ENCODE results near the gene GSTT2.
"Not testable (repeated sequence)": the region's sequence is repeated elsewhere in the genome, so short reads cannot be mapped to it uniquely, and the experiment has no call there.

The GSTT2 gene

DNA sequence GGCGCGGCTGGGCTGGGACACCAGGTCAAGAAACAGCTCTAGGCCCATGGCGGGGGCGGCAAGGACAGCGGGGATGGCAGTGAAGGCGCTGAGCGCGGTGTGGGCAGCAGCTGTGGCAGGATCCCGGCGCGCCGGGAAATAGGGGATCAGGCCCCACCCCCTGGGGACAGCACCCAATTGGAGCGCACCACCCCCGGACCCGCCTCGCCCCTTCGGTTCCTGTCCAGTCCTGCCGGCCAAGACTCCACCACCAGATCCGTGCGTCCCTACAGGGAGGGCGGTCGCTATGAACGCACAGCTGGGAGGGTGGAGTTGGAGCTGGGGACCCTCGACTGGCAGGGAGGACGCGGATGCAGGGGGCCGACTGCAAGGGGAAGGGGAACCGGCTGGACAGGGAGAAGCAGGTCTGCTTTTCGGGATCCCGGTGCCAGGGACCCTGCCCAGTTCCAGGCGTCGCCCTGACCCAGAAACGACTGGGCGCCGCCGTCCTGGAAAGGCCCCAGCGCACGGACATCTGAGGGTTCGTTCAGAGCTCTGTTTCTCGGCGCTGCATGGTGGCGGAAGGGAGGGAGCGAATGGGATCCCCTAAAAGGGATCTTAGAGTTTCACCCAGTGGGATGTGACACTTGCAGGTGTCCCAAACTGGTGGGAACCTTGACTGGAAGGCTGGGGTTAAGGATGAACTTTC is 18.7 kb upstream of the GSTT2 start, which contains the start of gene GSTT2B:
Gene GSTT2B, minus strand, starts transcription at position 112 of the 688 bp plus-strand sequence. Its CDS starts 64 bp downstream, at position 48.
- not testable (repeated sequence) for DNase-seq (ENCODE audit: low spot score); H3K4me1 Mint-ChIP-seq (ENCODE audit: low read depth); H3K4me3 Mint-ChIP-seq

DNA sequence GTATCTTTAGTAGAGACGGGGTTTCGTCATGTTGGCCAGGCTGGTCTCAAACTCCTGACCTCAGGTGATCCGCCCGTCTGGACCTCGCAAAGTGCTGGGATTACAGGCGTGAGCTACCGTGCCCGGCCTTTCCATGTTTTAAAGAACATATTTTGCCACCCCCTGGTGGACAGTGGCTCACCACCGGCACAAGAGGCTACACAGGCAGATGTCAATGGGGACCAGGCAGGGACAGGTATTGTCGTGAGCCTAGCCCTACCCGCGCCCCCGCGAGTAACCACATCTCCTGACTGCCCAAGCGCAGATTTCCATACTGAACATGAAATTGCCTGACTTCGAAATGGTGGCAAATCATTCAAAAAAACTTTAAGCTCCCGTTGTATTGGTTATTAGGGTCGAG is 13.8 kb upstream of the GSTT2 start:
- peaks cover 14% of the 10 kb centered on the region for H3K36me3 Mint-ChIP-seq (ENCODE audit: low read depth)
- not testable (repeated sequence) for H3K9me3 Mint-ChIP-seq; H3K27ac Mint-ChIP-seq; H3K27me3 Mint-ChIP-seq (ENCODE audit: low read depth); DNase-seq (ENCODE audit: low spot score); H3K4me3 Mint-ChIP-seq
- peaks cover 14% of the 10 kb centered on the region for H3K4me1 Mint-ChIP-seq (ENCODE audit: low read depth)

More for the DNA sequence above, 18.7 kb upstream of the GSTT2 start, which contains the start of gene GSTT2B:
- not testable (repeated sequence) for H3K9me3 Mint-ChIP-seq; H3K36me3 Mint-ChIP-seq (ENCODE audit: low read depth); H3K27ac Mint-ChIP-seq; H3K27me3 Mint-ChIP-seq (ENCODE audit: low read depth)

DNA sequence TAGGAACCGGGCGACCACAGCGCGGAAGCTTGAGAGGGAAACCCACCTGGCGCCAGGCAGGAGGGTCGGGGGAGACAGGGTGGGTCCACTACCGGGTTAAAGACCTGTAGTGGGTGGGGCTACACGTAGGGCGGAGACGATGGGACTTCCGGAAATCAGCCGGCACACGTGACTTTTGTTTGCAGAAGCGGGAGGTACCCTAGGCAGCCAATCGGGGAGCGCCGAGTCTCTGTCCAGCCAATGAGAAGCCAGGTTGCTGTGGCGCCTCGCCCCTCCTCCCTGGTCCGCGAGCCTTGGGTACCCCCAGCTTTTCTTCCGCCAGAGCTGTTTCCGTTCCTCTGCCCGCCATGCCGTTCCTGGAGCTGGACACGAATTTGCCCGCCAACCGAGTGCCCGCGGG is 13.4 kb upstream of the GSTT2 start, which contains the start of gene DDTL:
Gene DDTL, plus strand, starts transcription at position 321 of the 400 bp plus-strand sequence. Its CDS starts 27 bp downstream, at position 348.
- H3K4me3 Mint-ChIP-seq; H3K9me3 Mint-ChIP-seq; H3K27ac Mint-ChIP-seq; H3K27me3 Mint-ChIP-seq (ENCODE audit: low read depth); DNase-seq (ENCODE audit: low spot score): not testable (repeated sequence)
- H3K4me1 Mint-ChIP-seq (ENCODE audit: low read depth): peaks cover 17% of the 10 kb centered on the region
- peaks cover 19% of the 10 kb centered on the region for H3K36me3 Mint-ChIP-seq (ENCODE audit: low read depth)

DNA sequence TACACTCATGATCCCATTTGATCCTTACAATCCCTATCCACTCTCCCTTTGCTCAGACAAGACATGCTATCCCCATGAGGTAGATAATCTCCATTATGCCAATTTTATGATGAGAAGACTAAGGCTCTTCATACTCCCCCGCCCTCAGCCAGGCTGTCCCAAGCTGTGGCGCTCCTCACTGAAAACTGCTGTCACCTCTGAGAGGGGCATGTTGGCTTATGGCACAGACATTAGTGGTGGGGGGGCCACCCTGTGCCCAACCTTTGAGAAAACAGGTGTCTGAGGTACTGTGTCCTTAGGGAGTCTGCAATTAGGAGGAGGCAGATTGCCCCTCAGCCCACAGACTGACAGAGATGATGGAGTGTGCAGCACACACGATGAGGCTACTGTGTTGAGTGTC is 10.9 kb upstream of the GSTT2 start:
- no peak for DNase-seq (ENCODE audit: low spot score)
- peaks cover 23% of the 10 kb centered on the region for H3K36me3 Mint-ChIP-seq (ENCODE audit: low read depth)
- H3K27ac Mint-ChIP-seq: no peak overlapping the region
- H3K4me3 Mint-ChIP-seq: peak overlapping the region; percentile 39
- no peaks in the 10 kb centered on the region for H3K27me3 Mint-ChIP-seq (ENCODE audit: low read depth)
- no peaks in the 10 kb centered on the region for H3K9me3 Mint-ChIP-seq
- H3K4me1 Mint-ChIP-seq (ENCODE audit: low read depth): peaks cover 21% of the 10 kb centered on the region

DNA sequence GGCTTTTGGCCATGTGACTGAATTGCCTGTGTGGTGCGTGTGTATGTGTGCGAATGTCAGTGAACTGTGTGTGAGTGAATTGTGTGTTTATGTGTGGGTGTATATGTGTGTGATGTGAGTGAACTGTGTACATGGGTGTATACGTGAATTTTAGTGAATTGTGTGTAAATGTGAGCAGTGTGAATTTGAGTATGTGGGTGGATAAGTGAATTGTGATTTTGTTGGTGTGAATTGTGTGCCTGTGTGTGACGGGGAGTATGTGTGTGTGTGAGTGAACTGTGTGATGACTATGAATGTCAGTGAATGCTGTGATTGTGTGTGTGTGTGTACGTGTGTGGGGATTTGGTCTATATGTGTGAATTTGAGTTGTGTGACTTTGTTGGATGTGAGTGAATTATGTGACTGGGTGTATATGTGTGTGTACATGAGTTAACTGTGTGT is 9.7 kb upstream of the GSTT2 start:
- H3K9me3 Mint-ChIP-seq: no peaks in the 10 kb centered on the region
- no peaks in the 10 kb centered on the region for H3K27me3 Mint-ChIP-seq (ENCODE audit: low read depth)
- H3K4me1 Mint-ChIP-seq (ENCODE audit: low read depth): peaks cover 21% of the 10 kb centered on the region
- peak overlapping the region; percentile 1 for H3K4me3 Mint-ChIP-seq
- DNase-seq (ENCODE audit: low spot score): no peak
- H3K27ac Mint-ChIP-seq: no peak overlapping the region
- H3K36me3 Mint-ChIP-seq (ENCODE audit: low read depth): peaks cover 23% of the 10 kb centered on the region

DNA sequence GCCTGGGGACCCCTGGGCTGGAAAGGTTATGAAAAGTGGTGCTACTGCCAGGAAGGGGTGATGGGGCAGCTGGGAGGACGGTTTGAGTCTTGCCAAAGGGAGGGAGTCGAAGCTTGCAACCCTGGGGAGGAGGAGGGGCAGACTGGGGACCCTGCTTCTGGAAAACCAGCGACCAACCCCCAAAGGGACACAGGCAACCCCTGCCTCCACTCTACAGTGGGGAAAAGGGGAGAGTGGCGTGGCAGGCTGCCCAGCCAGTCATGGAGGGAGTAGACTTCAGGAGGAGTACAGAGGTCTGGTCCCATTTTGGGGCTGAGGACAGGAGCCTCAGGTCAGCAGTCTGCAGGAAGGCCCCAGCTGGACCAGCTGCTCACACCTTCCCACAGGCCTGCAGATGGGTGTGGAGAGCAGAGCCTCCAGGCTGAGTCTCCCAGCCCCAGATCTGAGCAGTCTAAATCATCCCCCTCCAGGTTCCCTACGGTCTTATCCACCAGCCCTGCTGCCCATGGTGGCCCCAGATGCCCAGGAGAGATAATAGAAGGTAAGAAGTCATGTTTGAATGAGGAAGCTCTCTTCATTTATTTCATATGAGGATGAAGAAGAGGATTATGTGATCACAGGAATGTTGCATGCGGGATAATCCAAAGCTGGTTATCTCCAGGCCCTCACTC is 9.0 kb upstream of the GSTT2 start:
- Mint-ChIP-seq H3K36me3 (ENCODE audit: low read depth) (peaks cover 23% of the 10 kb centered on the region), H3K4me3 (peak overlapping the region; percentile 7), H3K27ac (peak overlapping the region; percentile 19), H3K9me3 (no peaks in the 10 kb centered on the region), H3K27me3 (ENCODE audit: low read depth) (no peaks in the 10 kb centered on the region), H3K4me1 (ENCODE audit: low read depth) (peaks cover 21% of the 10 kb centered on the region)
- no peak for DNase-seq (ENCODE audit: low spot score)

DNA sequence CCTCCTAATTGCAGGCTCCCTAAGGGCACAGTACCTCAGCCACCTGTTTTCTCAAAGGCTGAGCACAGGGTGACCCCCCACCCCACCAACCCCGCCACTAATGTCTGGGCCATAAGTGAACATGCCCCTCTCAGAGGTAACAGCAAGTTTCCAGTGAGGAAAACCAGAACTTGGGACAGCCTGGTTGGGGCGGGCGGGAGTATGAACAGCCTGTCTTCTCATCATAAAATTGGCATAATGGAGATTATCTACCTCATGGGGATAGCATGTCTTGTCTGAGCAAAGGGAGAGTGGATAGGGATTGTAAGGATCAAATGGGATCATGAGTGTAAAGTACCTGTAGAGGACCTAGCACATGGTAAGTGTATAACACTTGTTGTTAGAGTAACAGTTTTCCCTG is 8.0 kb upstream of the GSTT2 start:
- H3K27me3 Mint-ChIP-seq (ENCODE audit: low read depth): not testable (repeated sequence)
- H3K27ac Mint-ChIP-seq: peak overlapping the region; percentile 47

DNA sequence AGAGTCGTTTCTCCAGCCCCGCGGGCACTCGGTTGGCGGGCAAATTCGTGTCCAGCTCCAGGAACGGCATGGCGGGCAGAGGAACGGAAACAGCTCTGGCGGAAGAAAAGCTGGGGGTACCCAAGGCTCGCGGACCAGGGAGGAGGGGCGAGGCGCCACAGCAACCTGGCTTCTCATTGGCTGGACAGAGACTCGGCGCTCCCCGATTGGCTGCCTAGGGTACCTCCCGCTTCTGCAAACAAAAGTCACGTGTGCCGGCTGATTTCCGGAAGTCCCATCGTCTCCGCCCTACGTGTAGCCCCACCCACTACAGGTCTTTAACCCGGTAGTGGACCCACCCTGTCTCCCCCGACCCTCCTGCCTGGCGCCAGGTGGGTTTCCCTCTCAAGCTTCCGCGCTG is 5.6 kb upstream of the GSTT2 start, which contains the start of gene DDT:
Gene DDT, minus strand, starts transcription at position 97 of the 400 bp plus-strand sequence. Its CDS starts 27 bp downstream, at position 70.
- Mint-ChIP-seq H3K36me3 (ENCODE audit: low read depth) (peaks cover 21% of the 10 kb centered on the region), H3K4me1 (ENCODE audit: low read depth) (peaks cover 17% of the 10 kb centered on the region)
- not testable (repeated sequence) for H3K9me3 Mint-ChIP-seq; H3K27me3 Mint-ChIP-seq (ENCODE audit: low read depth); H3K4me3 Mint-ChIP-seq; DNase-seq (ENCODE audit: low spot score); H3K27ac Mint-ChIP-seq

More for the DNA sequence above, 8.0 kb upstream of the GSTT2 start:
- H3K4me3 Mint-ChIP-seq: peak overlapping the region; percentile 61
- not testable (repeated sequence) for DNase-seq (ENCODE audit: low spot score); H3K9me3 Mint-ChIP-seq
- peaks cover 23% of the 10 kb centered on the region for H3K36me3 Mint-ChIP-seq (ENCODE audit: low read depth)
- H3K4me1 Mint-ChIP-seq (ENCODE audit: low read depth): peaks cover 21% of the 10 kb centered on the region

DNA sequence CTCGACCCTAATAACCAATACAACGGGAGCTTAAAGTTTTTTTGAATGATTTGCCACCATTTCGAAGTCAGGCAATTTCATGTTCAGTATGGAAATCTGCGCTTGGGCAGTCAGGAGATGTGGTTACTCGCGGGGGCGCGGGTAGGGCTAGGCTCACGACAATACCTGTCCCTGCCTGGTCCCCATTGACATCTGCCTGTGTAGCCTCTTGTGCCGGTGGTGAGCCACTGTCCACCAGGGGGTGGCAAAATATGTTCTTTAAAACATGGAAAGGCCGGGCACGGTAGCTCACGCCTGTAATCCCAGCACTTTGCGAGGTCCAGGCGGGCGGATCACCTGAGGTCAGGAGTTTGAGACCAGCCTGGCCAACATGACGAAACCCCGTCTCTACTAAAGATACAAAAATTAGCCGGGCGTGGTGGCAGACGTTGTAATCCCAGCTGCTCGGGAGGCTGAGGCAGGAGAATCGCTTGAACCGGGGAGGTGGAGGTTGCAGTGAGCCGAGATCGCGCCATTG is 5.0 kb upstream of the GSTT2 start:
- not testable (repeated sequence) for H3K9me3 Mint-ChIP-seq; DNase-seq (ENCODE audit: low spot score); H3K4me3 Mint-ChIP-seq; H3K27ac Mint-ChIP-seq; H3K27me3 Mint-ChIP-seq (ENCODE audit: low read depth)
- peaks cover 19% of the 10 kb centered on the region for H3K36me3 Mint-ChIP-seq (ENCODE audit: low read depth)
- peaks cover 15% of the 10 kb centered on the region for H3K4me1 Mint-ChIP-seq (ENCODE audit: low read depth)

DNA sequence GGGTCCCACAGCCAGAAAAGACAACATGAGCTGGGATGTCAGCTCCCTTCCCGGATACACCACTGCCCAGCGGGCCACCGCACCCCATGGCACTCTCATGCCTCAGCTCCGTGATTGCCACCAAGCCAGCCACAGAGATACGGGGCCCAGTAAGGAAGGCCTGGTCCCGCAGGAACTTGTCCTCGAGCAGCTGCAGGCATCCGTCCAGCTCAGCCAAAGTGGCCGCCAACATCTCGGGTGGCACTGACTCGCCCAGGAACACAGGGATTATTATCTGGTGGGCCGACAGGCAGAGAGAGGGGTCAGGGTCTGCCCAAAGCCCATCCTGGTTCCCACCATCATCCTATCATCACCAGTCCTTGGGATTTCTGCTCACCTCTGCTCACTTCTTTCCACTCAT is 2.6 kb upstream of the GSTT2 start:
- not testable (repeated sequence) for H3K4me1 Mint-ChIP-seq (ENCODE audit: low read depth); H3K27me3 Mint-ChIP-seq (ENCODE audit: low read depth); H3K9me3 Mint-ChIP-seq; H3K27ac Mint-ChIP-seq; H3K4me3 Mint-ChIP-seq; H3K36me3 Mint-ChIP-seq (ENCODE audit: low read depth); DNase-seq (ENCODE audit: low spot score)

DNA sequence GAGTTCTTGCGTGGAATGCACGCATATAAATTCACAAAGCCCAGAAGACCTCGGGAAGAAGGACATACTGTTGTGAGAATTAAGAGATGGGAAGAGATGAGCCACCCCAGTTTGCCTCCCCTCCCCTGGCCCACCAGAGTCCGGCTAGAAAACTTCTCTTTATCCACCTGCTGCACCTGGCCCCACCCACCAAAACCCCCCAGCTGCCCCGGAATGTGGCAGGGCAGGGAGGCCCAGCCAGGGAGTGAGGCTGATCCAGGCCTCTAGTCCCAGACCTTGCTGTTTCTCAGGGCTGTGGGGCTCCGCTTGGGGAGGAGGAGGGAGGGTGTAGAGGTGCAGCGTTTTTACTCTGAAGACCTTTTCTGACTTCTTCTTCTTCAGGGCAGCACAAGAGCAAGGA is 633 bp downstream of the GSTT2 start:
- H3K27ac Mint-ChIP-seq; H3K9me3 Mint-ChIP-seq; DNase-seq (ENCODE audit: low spot score); H3K4me3 Mint-ChIP-seq; H3K36me3 Mint-ChIP-seq (ENCODE audit: low read depth); H3K27me3 Mint-ChIP-seq (ENCODE audit: low read depth); H3K4me1 Mint-ChIP-seq (ENCODE audit: low read depth): not testable (repeated sequence)

DNA sequence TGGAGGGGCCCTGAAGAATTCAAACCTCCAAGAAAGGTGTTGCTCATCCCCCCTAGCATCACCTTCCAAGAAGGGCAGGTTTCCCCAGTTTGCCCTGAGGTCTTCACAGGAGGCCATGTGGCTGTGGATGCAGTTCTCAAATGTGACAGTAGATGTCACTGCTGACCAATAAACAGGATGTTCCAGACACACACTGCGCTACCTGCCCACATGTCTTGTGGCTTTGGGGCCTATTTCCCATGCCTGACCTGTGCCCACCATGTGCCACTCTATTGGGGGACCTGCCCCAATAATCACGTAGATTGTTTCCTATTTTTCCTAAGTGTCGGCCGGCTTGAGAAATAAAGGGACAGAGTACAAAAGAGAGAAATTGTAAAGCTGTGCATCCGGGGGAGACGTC is 4.5 kb downstream of the GSTT2 start:
- no peaks in the 10 kb centered on the region for H3K36me3 Mint-ChIP-seq (ENCODE audit: low read depth)

DNA sequence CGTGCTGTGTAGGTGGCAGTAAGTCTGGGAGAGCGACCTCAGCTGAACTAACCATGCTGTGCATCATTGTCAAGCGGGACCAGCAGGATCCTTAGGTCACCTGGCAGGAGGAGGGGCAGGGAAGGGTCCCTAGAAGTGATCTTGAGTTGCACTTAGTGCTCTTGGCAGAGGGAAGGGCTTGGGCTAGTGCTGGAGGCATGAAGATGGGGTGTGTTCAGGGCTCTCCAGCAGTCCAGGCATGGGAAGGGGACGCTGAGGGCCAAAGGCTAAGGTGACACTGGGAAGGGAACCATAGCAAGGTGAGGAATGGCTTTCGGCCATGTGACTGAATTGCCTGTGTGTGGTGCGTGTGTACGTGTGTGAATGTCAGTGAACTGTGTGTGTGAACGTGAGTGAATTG is 6.2 kb downstream of the GSTT2 start:
- H3K4me1 Mint-ChIP-seq (ENCODE audit: low read depth); H3K4me3 Mint-ChIP-seq: not testable (repeated sequence)

More for the DNA sequence above, 4.5 kb downstream of the GSTT2 start:
- no peaks in the 10 kb centered on the region for H3K9me3 Mint-ChIP-seq
- H3K27ac Mint-ChIP-seq: no peak overlapping the region
- H3K4me1 Mint-ChIP-seq (ENCODE audit: low read depth): peaks cover 3% of the 10 kb centered on the region
- DNase-seq (ENCODE audit: low spot score): peak; percentile 42
- peaks cover 2% of the 10 kb centered on the region for H3K27me3 Mint-ChIP-seq (ENCODE audit: low read depth)
- H3K4me3 Mint-ChIP-seq: no peak overlapping the region

DNA sequence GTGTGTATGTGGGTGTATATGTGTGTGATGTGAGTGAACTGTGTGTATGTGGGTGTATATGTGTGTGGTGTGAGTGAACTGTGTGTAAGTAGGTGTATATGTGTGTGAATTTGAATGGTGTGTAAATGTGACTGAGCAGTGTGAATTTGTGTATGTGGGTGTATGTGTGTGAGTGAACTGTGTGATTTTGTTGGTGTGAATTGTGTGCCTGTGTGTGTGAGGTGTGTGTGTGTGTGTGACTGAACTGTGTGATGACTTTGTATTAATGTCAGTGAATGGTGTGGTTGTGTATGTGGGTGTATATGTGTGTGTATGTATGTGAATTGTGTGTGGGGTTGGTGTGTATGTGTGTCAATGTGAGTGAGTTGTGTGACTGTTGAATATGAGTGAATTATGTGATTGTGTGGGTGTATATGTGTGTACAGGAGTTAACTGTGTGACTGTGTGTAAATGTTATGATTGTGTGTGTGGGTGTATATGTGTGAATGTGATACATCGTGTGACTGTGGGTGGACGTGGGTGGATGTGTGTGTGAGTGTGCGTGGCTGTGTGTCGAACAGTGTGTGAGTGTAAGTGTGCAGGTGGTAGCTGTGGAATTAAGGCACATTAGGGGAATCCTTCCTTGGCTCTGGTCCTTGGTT is 6.7 kb downstream of the GSTT2 start:
- H3K27me3 Mint-ChIP-seq (ENCODE audit: low read depth); H3K27ac Mint-ChIP-seq; DNase-seq (ENCODE audit: low spot score); H3K36me3 Mint-ChIP-seq (ENCODE audit: low read depth); H3K4me3 Mint-ChIP-seq; H3K4me1 Mint-ChIP-seq (ENCODE audit: low read depth); H3K9me3 Mint-ChIP-seq: not testable (repeated sequence)

More for the DNA sequence above, 6.2 kb downstream of the GSTT2 start:
- H3K27me3 Mint-ChIP-seq (ENCODE audit: low read depth); H3K27ac Mint-ChIP-seq; DNase-seq (ENCODE audit: low spot score); H3K9me3 Mint-ChIP-seq; H3K36me3 Mint-ChIP-seq (ENCODE audit: low read depth): not testable (repeated sequence)

All from T-helper 2 cell treated with Interferon-gamma antibody and Interleukin-4, amounts not matched to agents 5 μg/mL and 100 μg/mL, for 36 hours (primary cell).